ENCODE data around the gene ESRP2. TPM values are rescaled to one million over a fixed set of nuclear protein-coding genes. Genes with fewer than 3 reads are reported as not detected.

The ESRP2 gene
- total RNA-seq, 1 donor from 2014 or later, result 0.42 TPM

- DNase-seq (ENCODE audit: low spot score), result no peak
- Mint-ChIP-seq H3K4me3 (ENCODE audit: unreplicated experiment) (peak overlapping the region; percentile 96), H3K9me3 (ENCODE audit: low read depth) (no peaks in the 10 kb centered on the region), H3K36me3 (ENCODE audit: low read depth) (peaks cover 3% of the 10 kb centered on the region), H3K27me3 (ENCODE audit: low read depth) (no peaks in the 10 kb centered on the region), H3K27ac (ENCODE audit: unreplicated experiment) (peak overlapping the region; percentile 100), H3K4me1 (ENCODE audit: low read depth) (peaks cover 37% of the 10 kb centered on the region)
- TF ChIP-seq CTCF (IDR thresholded peaks at IDR 0.05), result no peak
Observed at GRCh38 chr16:68263559-68264127, 27.7 kb upstream of the ESRP2 start.

GRCh38 chr16:68259007-68259825 is 23.3 kb upstream of the ESRP2 start:
- H3K4me3 Mint-ChIP-seq (ENCODE audit: unreplicated experiment), result no peak overlapping the region
- peaks cover 7% of the 10 kb centered on the region for H3K36me3 Mint-ChIP-seq (ENCODE audit: low read depth)
- H3K27me3 Mint-ChIP-seq (ENCODE audit: low read depth), result no peaks in the 10 kb centered on the region
- H3K9me3 Mint-ChIP-seq (ENCODE audit: low read depth), result no peaks in the 10 kb centered on the region
- no peak for TF ChIP-seq CTCF (IDR thresholded peaks at IDR 0.05)
- no peak overlapping the region for H3K27ac Mint-ChIP-seq (ENCODE audit: unreplicated experiment)
- peaks cover 25% of the 10 kb centered on the region for H3K4me1 Mint-ChIP-seq (ENCODE audit: low read depth)
- DNase-seq (ENCODE audit: low spot score), result no peak

- no peak overlapping the region for H3K4me3 Mint-ChIP-seq (ENCODE audit: unreplicated experiment)
- TF ChIP-seq CTCF (IDR thresholded peaks at IDR 0.05), result no peak
- DNase-seq (ENCODE audit: low spot score), result no peak
Observed at GRCh38 chr16:68257906-68258800, 22.2 kb upstream of the ESRP2 start.

GRCh38 chr16:68257251-68257905 is 21.5 kb upstream of the ESRP2 start:
- Mint-ChIP-seq H3K9me3 (ENCODE audit: low read depth) (no peaks in the 10 kb centered on the region), H3K27ac (ENCODE audit: unreplicated experiment) (peak overlapping the region; percentile 91), H3K4me3 (ENCODE audit: unreplicated experiment) (no peak overlapping the region), H3K27me3 (ENCODE audit: low read depth) (no peaks in the 10 kb centered on the region), H3K36me3 (ENCODE audit: low read depth) (peaks cover 8% of the 10 kb centered on the region), H3K4me1 (ENCODE audit: low read depth) (peaks cover 15% of the 10 kb centered on the region)
- no peak for TF ChIP-seq CTCF (IDR thresholded peaks at IDR 0.05)
- no peak for DNase-seq (ENCODE audit: low spot score)

More at GRCh38 chr16:68257906-68258800, 22.2 kb upstream of the ESRP2 start:
- Mint-ChIP-seq H3K36me3 (ENCODE audit: low read depth) (peaks cover 7% of the 10 kb centered on the region), H3K27me3 (ENCODE audit: low read depth) (no peaks in the 10 kb centered on the region), H3K9me3 (ENCODE audit: low read depth) (no peaks in the 10 kb centered on the region), H3K27ac (ENCODE audit: unreplicated experiment) (peak overlapping the region; percentile 91), H3K4me1 (ENCODE audit: low read depth) (peaks cover 17% of the 10 kb centered on the region)

All from chondrocyte (in vitro differentiated cells).